Cardiac fibroblast (primary cell): Measurements from ENCODE around the gene MAP3K7CL.

Experiments used
- DNase-seq, 2 donors: peaks; one replicate each; pipeline versions ENCODE4 v3.0.0 to v3.0.0-alpha.2; 2010; ENCODE audit warnings: low read depth in 2 of 2
- H3K4me3 ChIP-seq, 2 donors: replicated peaks in 1 of 2; 1 replicate in 1 of 2; 2 replicates in 1 of 2; pipeline ENCODE4 v1.5.1; 2011; ENCODE audit warnings: low read depth in 2 of 2, low read length in 2 of 2, mild to moderate bottlenecking in 2 of 2, moderate library complexity in 1 of 2
- CTCF ChIP-seq: IDR thresholded peaks from one replicate; pipeline ENCODE4 v1.5.1; 2011; ENCODE audit warnings: low read depth, mild to moderate bottlenecking, low read length, inconsistent platforms

The MAP3K7CL gene

GRCh38 chr21:29208044-29208681 is 77.7 kb downstream of the MAP3K7CL start:
- no peak for TF ChIP-seq CTCF
- no peak for DNase-seq
- H3K4me3 ChIP-seq, result no peak overlapping the region

- no peak overlapping the region for H3K4me3 ChIP-seq
- DNase-seq, result peak; percentile 87 to 96
- TF ChIP-seq CTCF, result no peak
These were observed 78.2 kb downstream of the MAP3K7CL start for GRCh38 chr21:29208682-29209059.

GRCh38 chr21:29209696-29210095 is 79.3 kb downstream of the MAP3K7CL start:
- no peak for TF ChIP-seq CTCF
- H3K4me3 ChIP-seq, result no peak overlapping the region
- DNase-seq, result peak in 1 of 2 donors; percentile 55

GRCh38 chr21:29211205-29211604 is 80.8 kb downstream of the MAP3K7CL start:
- DNase-seq, result no peak
- TF ChIP-seq CTCF, result no peak
- no peak overlapping the region for H3K4me3 ChIP-seq

GRCh38 chr21:29212446-29212845 is 82.0 kb downstream of the MAP3K7CL start:
- TF ChIP-seq CTCF, result no peak
- H3K4me3 ChIP-seq, result no peak overlapping the region
- DNase-seq, result no peak

- no peak for TF ChIP-seq CTCF
- DNase-seq, result no peak
- H3K4me3 ChIP-seq, result no peak overlapping the region
These were observed 83.3 kb downstream of the MAP3K7CL start for GRCh38 chr21:29213513-29214385.
